HUES64 (cell line): Measurements from ENCODE around the gene CCNL2.
A peak's percentile ranks its signal among the peaks of the same experiment; 100 is the strongest.

Experiments used
- H3K27ac ChIP-seq: 2 replicates; pipeline ENCODE4 v1.7.0; 2013; ENCODE audit warnings: low read depth, low read length, inconsistent platforms
- H3K27me3 ChIP-seq: 2 replicates; pipeline ENCODE4 v1.6.1; 2013; ENCODE audit warnings: mild to moderate bottlenecking, low read length; ENCODE audit not compliant: insufficient read depth
- H3K36me3 ChIP-seq: 2 replicates; pipeline ENCODE4 v1.6.1; 2013; ENCODE audit warnings: mild to moderate bottlenecking, low read length; ENCODE audit not compliant: insufficient read depth
- H3K4me1 ChIP-seq: 2 replicates; pipeline ENCODE4 v1.6.1; 2013; ENCODE audit warnings: mild to moderate bottlenecking, low read length, moderate library complexity; ENCODE audit not compliant: insufficient read depth
- H3K4me3 ChIP-seq: 2 replicates; pipeline ENCODE4 v1.5.1; 2013; ENCODE audit warnings: mild to moderate bottlenecking, low read length, moderate library complexity
- H3K9ac ChIP-seq: 2 replicates; pipeline ENCODE4 v1.6.1; 2013; ENCODE audit warnings: mild to moderate bottlenecking, low read depth, low read length
- H3K9me3 ChIP-seq: 2 replicates; pipeline ENCODE4 v1.6.1; 2013; ENCODE audit warnings: low read depth, low read length; ENCODE audit not compliant: insufficient read depth
- WGBS: fragments of 150-250, 120-280 bp; methylation state at CpG from one replicate; pipeline ENCODE4 v1.1.7; 2013; ENCODE audit warnings: missing lambda C conversion rate; 5-methylcytosine and 5-hydroxymethylcytosine counted together

Gene CCNL2

DNA sequence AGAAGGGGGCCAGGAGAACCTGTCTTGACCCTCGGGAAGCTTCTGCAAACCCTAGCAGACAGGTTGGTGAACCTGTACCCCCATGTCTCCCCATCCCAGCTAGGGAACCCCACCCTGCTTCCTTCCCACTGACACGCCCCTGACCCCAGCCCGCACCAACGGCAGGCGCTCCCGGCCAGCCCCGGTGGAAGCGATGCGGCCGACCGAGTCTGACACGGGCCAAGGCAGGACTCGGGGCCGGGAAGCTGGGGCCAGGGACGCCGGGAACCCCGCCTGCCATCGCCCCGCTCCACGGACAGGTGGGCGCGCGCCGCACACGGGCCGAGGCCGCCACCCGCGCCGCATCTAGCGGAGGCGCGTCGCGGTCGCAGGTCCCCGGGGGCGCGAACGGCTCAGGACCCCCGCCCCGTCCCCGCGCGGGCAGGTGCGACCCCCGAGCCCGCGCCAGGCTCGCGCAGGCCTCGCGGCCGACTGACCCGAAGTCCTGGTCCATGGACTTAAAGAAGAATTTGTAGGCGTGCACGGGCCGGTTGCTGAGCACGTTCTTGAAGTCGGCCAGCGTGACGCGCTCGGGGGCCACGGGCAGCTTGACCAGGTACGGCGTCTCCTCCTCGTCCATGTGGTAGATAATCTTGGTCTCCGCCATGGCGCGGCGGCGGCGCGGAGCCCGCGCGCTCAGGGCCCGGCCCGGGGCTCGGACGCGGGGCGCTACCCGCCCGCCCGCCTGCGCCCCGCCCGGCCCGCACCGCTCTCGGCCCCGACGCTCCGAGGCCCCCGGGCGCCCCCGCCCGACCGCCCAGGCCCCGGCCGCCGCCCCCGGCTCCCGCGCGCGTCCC lies 50.5 kb downstream of the CCNL2 start:
- Histone ChIP-seq H3K36me3 (no peaks in the 10 kb centered on the region), H3K4me3 (peak overlapping the region; percentile 86), H3K4me1 (peaks cover 8% of the 10 kb centered on the region; the same call in 1 of the 2 replicates), H3K9ac (peak overlapping the region; percentile 83), H3K9me3 (no peaks in the 10 kb centered on the region), H3K27me3 (no peaks in the 10 kb centered on the region), H3K27ac (no peak overlapping the region; the same call in 1 of the 2 replicates)
- WGBS = under 1% methylated on average over 109 of the region's 109 CpGs

DNA sequence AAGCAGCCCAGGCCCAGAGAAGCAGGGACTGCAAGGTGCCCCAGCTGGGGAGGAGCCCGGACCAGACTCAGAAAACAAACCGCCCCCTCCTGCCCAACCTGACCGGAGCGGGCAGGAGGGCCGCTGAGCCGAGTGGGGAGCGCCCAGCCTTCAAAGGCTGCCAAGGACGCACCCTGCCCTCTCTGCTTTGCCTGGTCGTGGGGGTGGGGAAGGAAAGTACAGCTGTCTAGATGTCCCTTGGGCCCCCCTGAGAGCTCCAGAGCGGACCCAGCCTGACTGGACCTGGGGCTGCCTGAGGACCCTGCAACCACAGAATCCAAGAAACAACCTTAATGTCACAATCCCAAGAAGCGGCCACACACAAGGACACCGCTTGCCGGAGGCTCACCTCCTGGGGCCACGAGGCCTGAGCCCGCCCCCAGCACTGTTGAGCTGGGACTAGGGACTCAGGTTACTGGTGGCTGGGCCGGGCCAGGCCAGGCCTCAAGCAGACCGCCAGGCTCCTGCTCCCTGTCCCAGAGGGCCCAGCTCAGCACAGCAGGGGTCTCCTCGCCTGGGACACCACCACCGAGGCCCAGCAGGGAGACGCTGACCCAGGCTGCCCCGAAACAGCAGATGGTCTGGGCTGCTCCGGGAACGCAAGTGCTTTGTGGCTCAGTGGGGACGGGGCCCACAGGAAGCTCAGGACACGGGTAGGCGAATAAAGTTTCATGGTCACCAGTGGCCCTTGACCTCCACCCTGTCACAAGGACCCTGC lies 51.3 kb downstream of the CCNL2 start:
- no peaks in the 10 kb centered on the region for H3K27me3 ChIP-seq
- H3K9me3 ChIP-seq = no peaks in the 10 kb centered on the region
- H3K4me1 ChIP-seq = peaks cover 8% of the 10 kb centered on the region; the same call in 1 of the 2 replicates
- peak overlapping the region; percentile 83 for H3K9ac ChIP-seq
- WGBS = 20% methylated on average over 26 of the region's 26 CpGs
- no peaks in the 10 kb centered on the region for H3K36me3 ChIP-seq
- H3K4me3 ChIP-seq = peak overlapping the region; percentile 86
- H3K27ac ChIP-seq = no peak overlapping the region; the same call in 1 of the 2 replicates

DNA sequence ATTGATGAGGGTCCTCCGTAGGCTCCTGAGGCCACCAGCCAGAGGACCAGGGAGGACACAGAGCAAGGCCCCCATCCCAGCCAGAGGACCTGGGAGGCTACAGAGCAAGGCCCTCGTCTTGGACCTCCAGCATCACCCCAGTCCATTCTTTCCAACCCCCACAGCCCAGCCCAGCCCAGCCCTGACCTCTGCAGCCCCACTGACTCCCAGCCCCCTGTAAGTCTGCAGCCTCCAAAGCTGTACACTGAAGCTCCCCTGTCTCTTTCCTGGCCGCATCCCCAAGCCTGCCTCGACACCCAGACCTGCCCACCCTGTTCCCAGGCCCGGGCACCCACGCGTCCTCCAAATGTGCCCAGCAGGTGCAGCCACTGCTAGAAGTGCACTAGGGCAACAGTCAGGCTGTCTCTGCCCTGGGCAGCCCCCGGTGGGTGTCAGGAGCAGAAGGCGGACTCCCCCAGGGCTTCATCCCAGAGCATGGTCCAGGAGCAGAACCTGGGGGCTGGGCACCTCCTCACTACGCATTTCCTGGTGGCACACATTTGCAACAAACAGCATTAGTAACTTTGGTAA lies 52.0 kb downstream of the CCNL2 start:
- no peaks in the 10 kb centered on the region for H3K36me3 ChIP-seq
- H3K27ac ChIP-seq = no peak overlapping the region
- H3K4me3 ChIP-seq = peak overlapping the region; percentile 86; the same call in 1 of the 2 replicates
- no peaks in the 10 kb centered on the region for H3K9me3 ChIP-seq
- WGBS = 89% methylated on average over 10 of the region's 10 CpGs
- no peak overlapping the region for H3K9ac ChIP-seq
- H3K27me3 ChIP-seq = no peaks in the 10 kb centered on the region
- peaks cover 8% of the 10 kb centered on the region; the same call in 1 of the 2 replicates for H3K4me1 ChIP-seq

DNA sequence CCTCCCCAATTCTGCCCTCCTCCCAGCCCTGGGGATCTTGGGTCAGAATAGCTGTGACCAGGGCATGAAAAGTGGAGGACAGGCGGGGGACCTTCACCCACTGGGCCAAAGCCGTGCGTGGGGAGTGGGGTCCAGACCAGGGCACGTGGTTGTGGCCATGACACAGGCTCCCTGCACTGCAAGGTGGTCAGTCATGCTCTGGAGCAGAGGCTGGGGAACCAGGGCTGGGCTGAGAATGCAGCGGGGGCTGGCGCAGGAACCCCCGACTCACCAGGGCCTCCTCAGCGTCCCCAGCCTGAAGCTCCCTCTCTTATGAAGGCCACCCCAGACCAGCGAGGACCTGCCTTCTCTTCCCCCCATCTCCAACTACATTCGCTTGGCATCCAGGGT lies 52.6 kb downstream of the CCNL2 start:
- Histone ChIP-seq H3K27me3 (no peaks in the 10 kb centered on the region), H3K9ac (no peak overlapping the region), H3K4me3 (no peak overlapping the region), H3K36me3 (peaks cover 4% of the 10 kb centered on the region), H3K9me3 (no peaks in the 10 kb centered on the region), H3K4me1 (peaks cover 5% of the 10 kb centered on the region; the same call in 1 of the 2 replicates), H3K27ac (no peak overlapping the region)
- 97% methylated on average over 10 of the region's 10 CpGs for WGBS

DNA sequence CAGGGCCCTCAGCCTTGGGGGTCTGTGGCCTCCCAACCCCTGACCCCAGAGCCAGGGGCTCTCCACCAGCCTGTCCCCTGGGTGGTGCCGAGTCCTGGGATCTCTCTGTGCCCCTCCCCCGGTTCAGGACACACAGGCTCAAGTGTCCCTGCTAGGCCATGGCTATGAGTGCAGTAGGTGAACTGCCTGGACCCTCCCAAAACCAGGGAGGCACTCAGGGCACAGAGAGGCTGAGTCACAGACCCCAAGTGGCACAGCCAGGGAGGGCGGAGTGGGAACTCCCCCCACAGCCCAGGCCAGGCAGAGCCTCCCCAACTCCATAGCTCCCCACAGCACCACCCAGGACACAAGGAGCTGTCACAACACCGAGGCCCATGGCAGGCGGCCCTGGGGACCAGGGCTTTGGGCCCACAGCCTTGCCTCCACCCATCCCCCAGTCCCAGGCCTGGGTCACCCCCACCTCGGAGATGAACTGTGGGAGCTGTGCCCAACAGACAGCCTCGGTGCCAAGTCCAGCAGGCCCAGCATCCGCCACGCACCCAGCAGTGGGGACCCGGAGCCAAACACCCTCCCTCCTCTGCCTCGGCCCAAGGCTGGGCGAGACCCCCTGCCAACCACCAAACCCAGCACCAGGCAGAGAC lies 53.2 kb downstream of the CCNL2 start:
- H3K9me3 ChIP-seq = no peaks in the 10 kb centered on the region
- no peak overlapping the region for H3K4me3 ChIP-seq
- H3K27me3 ChIP-seq = no peaks in the 10 kb centered on the region
- peaks cover 3% of the 10 kb centered on the region; the same call in 1 of the 2 replicates for H3K4me1 ChIP-seq
- no peak overlapping the region for H3K27ac ChIP-seq
- H3K36me3 ChIP-seq = peaks cover 9% of the 10 kb centered on the region
- peak overlapping the region; percentile 27; the same call in 1 of the 2 replicates for H3K9ac ChIP-seq
- 95% methylated on average over 12 of the region's 12 CpGs for WGBS

DNA sequence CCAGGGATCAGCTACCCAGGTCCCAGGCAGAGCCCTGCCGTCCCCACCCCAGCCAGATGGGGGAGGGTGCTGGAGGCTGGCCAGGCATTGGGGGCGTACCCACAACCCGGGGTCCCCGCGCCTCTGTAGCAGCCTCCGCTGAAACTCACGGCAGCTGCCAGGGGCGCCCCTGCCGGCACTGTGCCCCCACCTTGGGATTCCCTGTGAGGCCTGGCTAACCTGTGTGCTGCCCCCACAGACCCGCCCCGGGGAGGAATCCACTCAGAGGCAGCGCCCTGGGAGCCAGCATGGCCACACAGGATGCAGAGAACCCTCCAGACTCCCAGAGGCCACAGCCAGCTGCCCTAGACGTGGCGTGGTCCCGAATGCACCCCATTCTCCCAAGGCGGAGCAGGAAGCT lies 53.8 kb downstream of the CCNL2 start:
- H3K4me3 ChIP-seq = no peak overlapping the region
- H3K9me3 ChIP-seq = no peaks in the 10 kb centered on the region
- H3K27ac ChIP-seq = no peak overlapping the region
- 93% methylated on average over 16 of the region's 16 CpGs for WGBS
- peak overlapping the region; percentile 27; the same call in 1 of the 2 replicates for H3K9ac ChIP-seq
- no peaks in the 10 kb centered on the region for H3K27me3 ChIP-seq
- peaks cover 3% of the 10 kb centered on the region; the same call in 1 of the 2 replicates for H3K4me1 ChIP-seq
- peaks cover 15% of the 10 kb centered on the region for H3K36me3 ChIP-seq

DNA sequence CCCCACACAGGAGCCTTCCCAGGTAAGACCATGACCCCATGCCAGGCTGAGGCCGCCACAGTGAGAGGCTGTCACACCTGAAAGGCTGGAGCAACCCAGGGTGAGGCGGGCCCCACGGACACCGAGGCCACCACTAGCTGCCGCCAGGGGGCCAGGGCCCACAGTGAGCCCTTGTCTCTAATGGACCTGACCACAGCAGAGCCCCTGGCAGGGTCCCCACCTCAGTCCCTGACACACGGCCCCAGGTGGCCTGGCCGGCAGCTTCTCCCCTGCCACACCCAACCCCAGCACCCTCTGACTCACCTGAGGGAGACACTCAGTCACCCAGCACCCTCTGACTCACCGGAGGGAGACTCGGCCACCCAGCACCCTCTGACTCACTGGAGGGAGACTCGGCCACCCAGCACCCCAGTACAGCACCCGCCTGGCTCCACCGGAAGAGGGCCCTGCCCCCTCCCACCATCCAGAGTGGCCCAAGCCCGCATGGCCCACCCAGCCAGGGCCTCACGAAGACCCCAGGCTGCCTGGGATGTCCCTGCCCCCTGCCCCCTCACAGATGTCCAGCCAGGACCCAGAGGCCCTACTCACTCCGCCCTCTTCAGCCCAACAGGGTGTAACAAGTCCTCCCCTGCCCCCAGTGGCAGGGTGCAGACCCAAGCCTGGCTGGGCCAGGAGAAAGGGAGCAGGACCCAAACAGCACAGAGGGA lies 54.3 kb downstream of the CCNL2 start:
- Histone ChIP-seq H3K9ac (no peak overlapping the region), H3K4me3 (no peak overlapping the region), H3K27me3 (no peaks in the 10 kb centered on the region), H3K9me3 (no peaks in the 10 kb centered on the region), H3K27ac (no peak overlapping the region), H3K36me3 (peaks cover 15% of the 10 kb centered on the region), H3K4me1 (peaks cover 3% of the 10 kb centered on the region; the same call in 1 of the 2 replicates)
- 89% methylated on average over 15 of the region's 15 CpGs for WGBS

DNA sequence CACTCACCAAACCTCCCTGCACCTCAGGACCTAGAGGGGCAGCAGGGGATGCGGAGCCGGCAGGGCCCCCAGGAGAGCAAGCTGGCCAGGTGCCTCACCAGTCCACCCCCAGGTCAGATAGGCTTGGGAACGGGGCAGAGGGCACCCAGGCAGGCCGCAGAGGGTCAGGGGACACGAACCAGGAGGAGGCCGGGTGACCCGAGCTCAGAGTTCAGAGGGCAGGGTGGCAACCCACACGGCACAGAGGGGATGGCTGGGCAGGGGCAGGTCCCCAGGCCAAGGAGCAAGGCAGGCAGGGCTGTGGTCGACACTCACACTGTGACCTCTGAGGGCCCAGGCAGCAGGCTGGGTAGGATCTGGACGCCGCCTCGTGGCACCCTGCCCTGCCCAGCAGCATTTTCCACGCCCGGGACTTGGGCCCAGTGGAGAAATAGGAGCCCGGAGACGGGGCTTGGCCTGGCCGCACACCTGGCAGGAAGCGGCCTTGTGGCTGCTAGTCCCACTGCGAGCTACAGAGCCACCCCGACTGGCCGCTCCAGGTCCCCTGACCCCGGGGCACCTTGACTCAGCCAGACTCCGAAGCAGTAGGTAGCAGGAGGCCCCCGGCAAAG lies 55.2 kb downstream of the CCNL2 start:
- peaks cover 20% of the 10 kb centered on the region for H3K36me3 ChIP-seq
- H3K27ac ChIP-seq = no peak overlapping the region
- H3K4me3 ChIP-seq = no peak overlapping the region
- H3K9me3 ChIP-seq = no peaks in the 10 kb centered on the region
- 95% methylated on average over 24 of the region's 24 CpGs for WGBS
- H3K4me1 ChIP-seq = peaks cover 3% of the 10 kb centered on the region; the same call in 1 of the 2 replicates
- H3K27me3 ChIP-seq = no peaks in the 10 kb centered on the region
- no peak overlapping the region for H3K9ac ChIP-seq

DNA sequence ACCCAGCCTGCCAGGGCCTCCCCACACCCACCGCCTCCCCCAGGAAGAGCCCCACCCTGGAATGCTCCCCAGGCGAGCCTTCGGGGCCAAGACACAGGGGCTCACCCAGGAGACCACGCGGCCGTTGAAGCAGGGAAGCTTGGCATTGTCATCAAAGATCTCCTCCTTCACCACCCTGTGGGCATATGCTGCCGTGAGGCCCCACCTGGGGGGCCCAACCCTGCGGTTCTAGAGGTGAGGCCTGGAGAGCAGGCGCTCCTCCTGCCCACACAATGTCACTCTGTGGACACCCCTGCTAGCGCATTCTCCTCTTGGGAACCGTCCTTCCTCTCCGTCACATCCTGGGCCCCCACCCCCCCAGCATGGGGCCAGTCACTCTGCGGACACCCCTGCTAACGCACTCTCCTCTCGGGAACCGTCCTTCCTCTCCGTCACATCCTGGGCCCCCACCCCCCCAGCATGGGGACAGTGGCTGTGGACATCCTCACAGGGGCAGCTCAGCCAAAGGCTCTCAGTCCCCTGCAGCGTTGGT lies 56.5 kb downstream of the CCNL2 start:
- 92% methylated on average over 18 of the region's 18 CpGs for WGBS
- no peaks in the 10 kb centered on the region for H3K27me3 ChIP-seq
- H3K27ac ChIP-seq = no peak overlapping the region

DNA sequence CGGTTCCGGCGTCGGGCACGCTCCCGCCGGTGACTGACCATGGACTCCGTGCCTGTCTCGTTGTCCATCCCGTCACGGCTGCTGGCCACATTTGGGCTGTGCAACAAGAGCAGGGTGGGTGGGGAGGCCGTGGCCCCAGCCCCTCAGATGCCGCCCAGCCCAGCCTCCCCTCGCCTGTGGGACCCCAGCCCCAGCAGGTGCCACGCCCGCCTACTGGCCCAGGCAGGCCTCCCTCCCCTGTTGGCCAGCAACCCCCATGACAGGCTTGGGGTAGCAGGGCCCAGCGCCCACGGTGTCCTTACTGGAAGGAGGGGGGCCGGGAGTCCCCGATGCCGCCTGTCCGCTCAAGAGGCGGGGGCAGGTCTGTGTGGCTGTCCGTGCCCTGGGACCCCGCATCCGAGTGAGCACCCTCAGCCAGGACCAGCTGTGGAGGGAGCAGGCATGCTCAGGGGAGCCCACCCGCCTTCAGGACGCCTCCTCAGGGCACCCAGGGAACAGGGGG lies 57.0 kb downstream of the CCNL2 start:
- Histone ChIP-seq H3K9me3 (no peaks in the 10 kb centered on the region), H3K9ac (no peak overlapping the region), H3K4me3 (no peak overlapping the region), H3K36me3 (peaks cover 31% of the 10 kb centered on the region), H3K27me3 (no peaks in the 10 kb centered on the region), H3K4me1 (no peaks in the 10 kb centered on the region), H3K27ac (no peak overlapping the region)
- WGBS = 96% methylated on average over 28 of the region's 28 CpGs

More for the DNA sequence above, 56.5 kb downstream of the CCNL2 start:
- Histone ChIP-seq H3K4me3 (no peak overlapping the region), H3K36me3 (peaks cover 28% of the 10 kb centered on the region), H3K9me3 (no peaks in the 10 kb centered on the region), H3K9ac (no peak overlapping the region), H3K4me1 (no peaks in the 10 kb centered on the region)
